NT2/D1 (cell line): Measurements from ENCODE around the gene RIN3.

Experiments
- SUZ12 ChIP-seq: IDR thresholded peaks from 2 replicates; pipeline ENCODE4 v1.6.1; 2011; ENCODE audit not compliant: insufficient read length, insufficient read depth; ENCODE audit errors: extremely low read depth
- YY1 ChIP-seq: IDR thresholded peaks from 2 replicates; pipeline ENCODE4 v1.6.1; 2011; ENCODE audit not compliant: insufficient read length, insufficient read depth

DNA sequence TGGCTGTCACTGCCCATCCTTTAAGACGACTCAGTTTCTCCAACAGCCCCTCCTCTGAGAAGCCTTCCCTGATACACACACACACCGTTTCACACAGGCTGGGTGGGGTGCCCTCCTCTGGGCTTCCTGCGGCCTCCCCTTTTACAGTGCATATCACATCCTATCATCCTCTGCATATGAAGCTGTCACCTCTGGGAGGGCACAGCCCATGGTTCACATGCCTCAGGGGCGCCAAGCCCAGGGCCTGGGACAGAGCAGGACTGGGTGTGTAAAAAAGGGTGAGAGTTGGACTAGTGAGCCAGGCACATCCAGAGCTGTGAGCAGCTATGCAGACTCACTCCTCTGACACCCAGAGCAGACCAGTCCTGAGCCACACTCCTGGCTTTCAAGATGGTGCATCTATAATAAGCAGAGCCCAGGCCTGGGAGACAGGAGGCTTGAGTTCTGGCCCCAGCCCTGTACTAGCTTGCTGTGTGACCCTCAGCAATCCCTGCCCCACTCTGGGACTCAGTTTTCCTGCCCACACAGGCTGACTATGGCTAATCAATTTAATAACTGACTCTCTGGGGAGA is 172.3 kb downstream of the RIN3 start:
- TF ChIP-seq SUZ12 (no peak), YY1 (no peak)
